Measurements from ENCODE around the gene LENG9.
A peak's percentile ranks its signal among the peaks of the same experiment; 100 is the strongest.
"Not testable (repeated sequence)": the region's sequence is repeated elsewhere in the genome, so short reads cannot be mapped to it uniquely, and the experiment has no call there.

Gene LENG9

GRCh38 chr19:54463531-54464043, at the start of gene LENG9:
Gene LENG9, minus strand, starts transcription at chr19:54463778. Its CDS starts 252 bp downstream, at chr19:54463526.
- peak; percentile 95 for DNase-seq

GRCh38 chr19:54509200-54509940, 45.8 kb upstream of the LENG9 start:
- DNase-seq: not testable (repeated sequence)

- DNase-seq: not testable (repeated sequence)
Measured at GRCh38 chr19:54508487-54508886, 44.9 kb upstream of the LENG9 start.

- DNase-seq: no peak
Measured at GRCh38 chr19:54507824-54508223, 44.2 kb upstream of the LENG9 start.

GRCh38 chr19:54507038-54507717, 43.6 kb upstream of the LENG9 start:
- DNase-seq: not testable (repeated sequence)

GRCh38 chr19:54506079-54506478, 42.5 kb upstream of the LENG9 start:
- no peak for DNase-seq

- not testable (repeated sequence) for DNase-seq
Measured at GRCh38 chr19:54505542-54505941, 42.0 kb upstream of the LENG9 start.

GRCh38 chr19:54502518-54503048, 39.0 kb upstream of the LENG9 start, which contains the start of gene LAIR2:
Gene LAIR2, plus strand, starts transcription at chr19:54502831. Its CDS starts 88 bp downstream, at chr19:54502919.
- DNase-seq: no peak

GRCh38 chr19:54498451-54498772, 34.8 kb upstream of the LENG9 start:
- not testable (repeated sequence) for DNase-seq

- not testable (repeated sequence) for DNase-seq
Measured at GRCh38 chr19:54497747-54498450, 34.3 kb upstream of the LENG9 start.

GRCh38 chr19:54495284-54495683, 31.7 kb upstream of the LENG9 start:
- DNase-seq: not testable (repeated sequence)

- DNase-seq: no peak
Measured at GRCh38 chr19:54493967-54494585, 30.5 kb upstream of the LENG9 start.

- DNase-seq: not testable (repeated sequence)
Measured at GRCh38 chr19:54493056-54493455, 29.5 kb upstream of the LENG9 start.

- DNase-seq: no peak
Measured at GRCh38 chr19:54492568-54492967, 29.0 kb upstream of the LENG9 start.

GRCh38 chr19:54489766-54490165, 26.2 kb upstream of the LENG9 start:
- DNase-seq: no peak

GRCh38 chr19:54489341-54489740, 25.8 kb upstream of the LENG9 start:
- no peak for DNase-seq

GRCh38 chr19:54485851-54486250, 22.3 kb upstream of the LENG9 start:
- no peak for DNase-seq

GRCh38 chr19:54484451-54484850, 20.9 kb upstream of the LENG9 start:
- no peak for DNase-seq

- DNase-seq: no peak
Measured at GRCh38 chr19:54482889-54483288, 19.3 kb upstream of the LENG9 start.

GRCh38 chr19:54481326-54481930, 17.9 kb upstream of the LENG9 start:
- no peak for DNase-seq

- no peak for DNase-seq
Measured at GRCh38 chr19:54480051-54480450, 16.5 kb upstream of the LENG9 start.

- DNase-seq: peak; percentile 23
Measured at GRCh38 chr19:54478677-54479266, 15.2 kb upstream of the LENG9 start.
